GM06990 (cell line): ENCODE results near the gene MUC12.

Source experiments
- DNase-seq: peaks from one replicate; pipeline ENCODE4 v3.0.0-alpha.2; 2011; ENCODE audit not compliant: insufficient read length; ENCODE audit errors: extremely low read depth
- H3K27me3 ChIP-seq: replicated peaks from 2 replicates; pipeline ENCODE4 v1.6.0; 2011; ENCODE audit warnings: low read length; ENCODE audit not compliant: control insufficient read depth, insufficient read depth
- H3K36me3 ChIP-seq: 2 replicates; pipeline ENCODE4 v1.5.1; 2011; ENCODE audit warnings: low read length; ENCODE audit not compliant: control insufficient read depth, insufficient read depth
- H3K4me3 ChIP-seq: replicated peaks from 2 replicates; pipeline ENCODE4 v1.5.1; 2011; ENCODE audit warnings: low read depth, mild to moderate bottlenecking, control low read depth, low read length
- CTCF ChIP-seq: IDR thresholded peaks from 2 replicates; pipeline ENCODE4 v1.5.1; 2011; ENCODE audit warnings: low read length, control low read depth, mild to moderate bottlenecking, inconsistent platforms; ENCODE audit not compliant: insufficient read depth, poor library complexity, severe bottlenecking

The MUC12 gene

GRCh38 chr7:101068401-101068800 lies 99.0 kb downstream of the MUC12 start:
- no peak for DNase-seq
- H3K27me3 ChIP-seq: no peaks in the 10 kb centered on the region; the same call in 1 of the 2 replicates

More at GRCh38 chr7:101068401-101068800, 99.0 kb downstream of the MUC12 start:
- no peak overlapping the region for H3K4me3 ChIP-seq
- H3K36me3 ChIP-seq: no peaks in the 10 kb centered on the region
- TF ChIP-seq CTCF: no peak
